GM23338 (cell line): ENCODE data around the gene KRT3.

ENCODE experiments used
- CREB1 ChIP-seq: fragments of 250-450 bp; sonication (Bioruptor Pico); IDR thresholded peaks from 2 replicates; pipeline ENCODE4 v1.5.0; 2020; ENCODE audit warnings: low read depth, mild to moderate bottlenecking, moderate library complexity
- CTCF ChIP-seq, 2 experiments: fragments of 200-600 bp in 1 of 2; sonication (generic) in 1 of 2; conservative IDR thresholded peaks; 2 replicates each; pipeline versions ENCODE4 v1.5.1 to v1.6.1; 2016 to 2017; ENCODE audit warnings: antibody characterized with exemption in 2 of 2, low read depth in 2 of 2, mild to moderate bottlenecking in 2 of 2, moderate library complexity in 1 of 2
- ETS1 ChIP-seq: IDR thresholded peaks from 2 replicates; pipeline ENCODE4 v1.6.1; 2016; ENCODE audit warnings: antibody characterized with exemption
- EZH2 ChIP-seq: fragments of 200-600 bp; sonication (generic); IDR thresholded peaks from one replicate; pipeline ENCODE4 v1.8.0; 2017; ENCODE audit warnings: antibody characterized with exemption, mild to moderate bottlenecking, low read depth; ENCODE audit not compliant: unreplicated experiment
- POLR2AphosphoS5 ChIP-seq: IDR thresholded peaks from 2 replicates; pipeline ENCODE4 v1.6.1; 2016; ENCODE audit warnings: antibody characterized with exemption, low read depth
- REST ChIP-seq: IDR thresholded peaks from one replicate; pipeline ENCODE4 v1.6.1; 2018; ENCODE audit warnings: antibody characterized with exemption; ENCODE audit not compliant: unreplicated experiment

- no peak for TF ChIP-seq CTCF (conservative IDR thresholded peaks at IDR 0.05; ENCODE audit: low read depth in 2 of 2)
- TF ChIP-seq ETS1, result no peak
- no peak for TF ChIP-seq REST
- TF ChIP-seq EZH2, result no peak
- no peak for TF ChIP-seq POLR2AphosphoS5
- no peak for TF ChIP-seq CREB1 (CRISPR knock-in tag)
These were observed 30.2 kb downstream of the KRT3 start for GRCh38 chr12:52765702-52766101.
